Loucy (cell line): ENCODE measurements around the gene SDR39U1.

Experiments
- EZH2phosphoT487 ChIP-seq: fragments of 200-600 bp; IDR thresholded peaks from 2 replicates; pipeline ENCODE4 v1.6.1; 2018; ENCODE audit warnings: antibody characterized with exemption, mild to moderate bottlenecking, moderate library complexity, borderline replicate concordance
- TF ChIP-seq, protein P1 (sequence below): fragments of 200-600 bp; sonication (generic); conservative IDR thresholded peaks from 2 replicates; pipeline ENCODE4 v1.5.1; 2014; ENCODE audit warnings: mild to moderate bottlenecking, antibody characterized with exemption, low read length

DNA sequence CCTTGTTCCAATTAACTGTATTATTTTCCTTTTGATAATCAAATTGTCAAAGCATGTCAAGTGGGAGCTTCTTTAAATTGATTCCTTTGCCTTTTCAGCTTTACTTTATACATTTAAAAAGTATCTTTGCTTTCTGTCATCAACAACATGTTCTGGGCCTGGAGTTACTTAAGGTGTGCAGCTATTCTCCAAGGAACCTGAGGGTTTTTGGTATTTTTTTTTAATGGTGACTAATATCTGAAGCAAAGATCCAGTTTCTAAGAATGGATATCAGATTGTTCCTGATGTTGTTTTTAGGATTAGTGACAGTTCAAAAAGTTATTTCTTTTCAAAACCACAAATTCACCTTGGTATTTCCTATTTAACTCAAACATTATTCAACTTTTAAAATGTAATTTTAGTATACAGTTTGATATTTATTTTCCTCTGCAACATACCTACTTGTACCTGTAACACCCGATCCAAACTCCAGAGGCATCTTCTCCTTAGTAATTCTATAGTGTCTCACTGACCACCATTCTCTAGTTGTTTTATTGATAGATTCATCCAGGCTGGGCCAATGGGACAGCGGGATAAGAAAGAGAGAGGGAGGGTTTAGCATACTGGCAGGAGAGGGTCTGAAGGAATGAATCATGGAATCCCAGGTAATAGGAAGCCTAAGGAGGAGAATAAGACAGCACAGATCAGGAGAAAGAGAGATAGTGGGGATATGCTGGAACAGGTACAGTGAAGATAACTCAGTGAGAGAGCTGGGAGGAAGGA lies 16.2 kb downstream of the SDR39U1 start:
- TF ChIP-seq, protein P1, sequence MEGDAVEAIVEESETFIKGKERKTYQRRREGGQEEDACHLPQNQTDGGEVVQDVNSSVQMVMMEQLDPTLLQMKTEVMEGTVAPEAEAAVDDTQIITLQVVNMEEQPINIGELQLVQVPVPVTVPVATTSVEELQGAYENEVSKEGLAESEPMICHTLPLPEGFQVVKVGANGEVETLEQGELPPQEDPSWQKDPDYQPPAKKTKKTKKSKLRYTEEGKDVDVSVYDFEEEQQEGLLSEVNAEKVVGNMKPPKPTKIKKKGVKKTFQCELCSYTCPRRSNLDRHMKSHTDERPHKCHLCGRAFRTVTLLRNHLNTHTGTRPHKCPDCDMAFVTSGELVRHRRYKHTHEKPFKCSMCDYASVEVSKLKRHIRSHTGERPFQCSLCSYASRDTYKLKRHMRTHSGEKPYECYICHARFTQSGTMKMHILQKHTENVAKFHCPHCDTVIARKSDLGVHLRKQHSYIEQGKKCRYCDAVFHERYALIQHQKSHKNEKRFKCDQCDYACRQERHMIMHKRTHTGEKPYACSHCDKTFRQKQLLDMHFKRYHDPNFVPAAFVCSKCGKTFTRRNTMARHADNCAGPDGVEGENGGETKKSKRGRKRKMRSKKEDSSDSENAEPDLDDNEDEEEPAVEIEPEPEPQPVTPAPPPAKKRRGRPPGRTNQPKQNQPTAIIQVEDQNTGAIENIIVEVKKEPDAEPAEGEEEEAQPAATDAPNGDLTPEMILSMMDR: no peak
- TF ChIP-seq EZH2phosphoT487: no peak
